Left ventricle myocardium superior (tissue), 1 donor: ENCODE data around the gene DOCK3. TPM values are rescaled to one million over a fixed set of nuclear protein-coding genes. Genes with fewer than 3 reads are reported as not detected.
"Not testable (repeated sequence)": the region's sequence is repeated elsewhere in the genome, so short reads cannot be mapped to it uniquely, and the experiment has no call there.

Experiments used
- ATAC-seq: fragments of 200-7000 bp; cut with Tn5 transposase; one replicate; pipeline ENCODE4 v1.9.1; 2020; ENCODE audit warnings: mild to moderate bottlenecking, moderate library complexity
- DNase-seq: peaks from one replicate; pipeline ENCODE4 v3.0.0-alpha.2; 2020
- intact Hi-C: fragments of 100-400 bp; cut with micrococcal nuclease; formaldehyde crosslinking; loops from one replicate; pipeline ENCODE4 v1.11.0; 2022
- total RNA-seq: library from RNA; stranded (reverse); fragmentation: NEBNext Ultra II Directional; extraction: Animal tissue kit (Norgen Biotek cat#: 25700); gene quantifications from one replicate; pipeline ENCODE4 v1.2.1, GENCODE V29; 2021
- donor health status: DM: no; HTN: yes; CAD: no; lungs with severe emphysema.

The DOCK3 gene
- total RNA-seq, 1 donor from 2014 or later = 3.8 TPM

- ATAC-seq (no peak), DNase-seq (no peak)
- intact Hi-C loops = no loop called here
Observed at GRCh38 chr3:51137715-51138114, 463.0 kb downstream of the DOCK3 start.

GRCh38 chr3:51139616-51140015 is 464.9 kb downstream of the DOCK3 start:
- ATAC-seq (no peak), DNase-seq (no peak)
- intact Hi-C loops = no loop called here

GRCh38 chr3:51141573-51141972 is 466.8 kb downstream of the DOCK3 start:
- DNase-seq (no peak), ATAC-seq (no peak)
- intact Hi-C loops = no loop called here

GRCh38 chr3:51145811-51146585 is 471.3 kb downstream of the DOCK3 start:
- DNase-seq = no peak
- no peak for ATAC-seq
- intact Hi-C loops = no loop called here

- intact Hi-C loops = no loop called here
- no peak for ATAC-seq
Observed at GRCh38 chr3:51146781-51147180, 472.1 kb downstream of the DOCK3 start.

GRCh38 chr3:51156147-51156546 is 481.4 kb downstream of the DOCK3 start:
- ATAC-seq = no peak
- intact Hi-C loops = no loop called here
- DNase-seq = no peak

More at GRCh38 chr3:51146781-51147180, 472.1 kb downstream of the DOCK3 start:
- DNase-seq = no peak

GRCh38 chr3:51163051-51163450 is 488.3 kb downstream of the DOCK3 start:
- intact Hi-C loops = no loop called here
- ATAC-seq (no peak), DNase-seq (no peak)

- no peak for ATAC-seq
- intact Hi-C loops = no loop called here
- no peak for DNase-seq
Observed at GRCh38 chr3:51173518-51174271, 499.0 kb downstream of the DOCK3 start.

GRCh38 chr3:51176923-51177322 is 502.2 kb downstream of the DOCK3 start:
- no peak for DNase-seq
- ATAC-seq = no peak
- intact Hi-C loops = no loop called here

GRCh38 chr3:51186446-51186845 is 511.7 kb downstream of the DOCK3 start:
- intact Hi-C loops, DNase-seq, ATAC-seq: not testable (repeated sequence)

- intact Hi-C loops = no loop called here
- peak; percentile 95 for ATAC-seq
- DNase-seq = no peak
Observed at GRCh38 chr3:51190199-51190598, 515.5 kb downstream of the DOCK3 start.

GRCh38 chr3:51190827-51191226 is 516.1 kb downstream of the DOCK3 start:
- DNase-seq = no peak
- ATAC-seq = peak; percentile 13
- intact Hi-C loops = no loop called here

- ATAC-seq (no peak), DNase-seq (no peak)
- intact Hi-C loops = no loop called here
Observed at GRCh38 chr3:51191768-51192167, 517.0 kb downstream of the DOCK3 start.

- DNase-seq (no peak), ATAC-seq (no peak)
- intact Hi-C loops = no loop called here
Observed at GRCh38 chr3:51198477-51198876, 523.8 kb downstream of the DOCK3 start.

- intact Hi-C loops, DNase-seq, ATAC-seq: not testable (repeated sequence)
Observed at GRCh38 chr3:51199296-51199695, 524.6 kb downstream of the DOCK3 start.

- ATAC-seq (no peak), DNase-seq (no peak)
- intact Hi-C loops = no loop called here
Observed at GRCh38 chr3:51216291-51216690, 541.6 kb downstream of the DOCK3 start.

- DNase-seq (no peak), ATAC-seq (no peak)
- intact Hi-C loops = no loop called here
Observed at GRCh38 chr3:51221959-51222358, 547.2 kb downstream of the DOCK3 start.

- ATAC-seq (no peak), DNase-seq (no peak)
Observed at GRCh38 chr3:51224283-51224682, 549.6 kb downstream of the DOCK3 start.

GRCh38 chr3:51224843-51225242 is 550.1 kb downstream of the DOCK3 start:
- no peak for ATAC-seq
- intact Hi-C loops = no loop called here
- DNase-seq = no peak

More at GRCh38 chr3:51224283-51224682, 549.6 kb downstream of the DOCK3 start:
- intact Hi-C loops = no loop called here

GRCh38 chr3:51242939-51243338 is 568.2 kb downstream of the DOCK3 start:
- DNase-seq = no peak
- ATAC-seq = no peak
- intact Hi-C loops = no loop called here

GRCh38 chr3:51243924-51244323 is 569.2 kb downstream of the DOCK3 start:
- ATAC-seq (no peak), DNase-seq (no peak)
- intact Hi-C loops = no loop called here
